Skeletal muscle satellite cell (primary cell): ENCODE results near the gene KLHL6.

Experiments used
- H3K27me3 ChIP-seq: 2 replicates; pipeline ENCODE4 v1.7.0; 2013; ENCODE audit warnings: low read length; ENCODE audit not compliant: control insufficient read depth, insufficient read depth
- H3K36me3 ChIP-seq: 2 replicates; pipeline ENCODE4 v1.7.0; 2013; ENCODE audit warnings: mild to moderate bottlenecking, control low read depth, low read length; ENCODE audit not compliant: insufficient read depth
- H3K4me1 ChIP-seq: 2 replicates; pipeline ENCODE4 v1.7.0; 2013; ENCODE audit warnings: low read length; ENCODE audit not compliant: control insufficient read depth, insufficient read depth
- H3K4me2 ChIP-seq: 2 replicates; pipeline ENCODE4 v1.7.0; 2013; ENCODE audit warnings: mild to moderate bottlenecking, low read length
- H3K4me3 ChIP-seq: 2 replicates; pipeline ENCODE4 v1.7.0; 2013; ENCODE audit warnings: low read length
- H3K9ac ChIP-seq: 2 replicates; pipeline ENCODE4 v1.7.0; 2013; ENCODE audit warnings: mild to moderate bottlenecking, low read depth, low read length, moderate library complexity
- H3K9me3 ChIP-seq: replicated peaks from 2 replicates; pipeline ENCODE4 v1.7.0; 2013; ENCODE audit warnings: mild to moderate bottlenecking, control low read depth, low read length

KLHL6 gene

GRCh38 chr3:183489455-183490210 lies 65.9 kb downstream of the KLHL6 start:
- Histone ChIP-seq H3K9me3 (no peaks in the 10 kb centered on the region), H3K4me3 (no peak overlapping the region), H3K36me3 (no peaks in the 10 kb centered on the region), H3K27me3 (peaks cover 23% of the 10 kb centered on the region), H3K9ac (no peak overlapping the region), H3K4me2 (no peak overlapping the region), H3K4me1 (peaks cover 6% of the 10 kb centered on the region)

- Histone ChIP-seq H3K36me3 (no peaks in the 10 kb centered on the region), H3K4me3 (no peak overlapping the region), H3K9ac (no peak overlapping the region), H3K4me1 (peaks cover 10% of the 10 kb centered on the region), H3K4me2 (no peak overlapping the region), H3K27me3 (peaks cover 14% of the 10 kb centered on the region), H3K9me3 (no peaks in the 10 kb centered on the region)
Measured at GRCh38 chr3:183488343-183488742, 67.2 kb downstream of the KLHL6 start.

GRCh38 chr3:183487896-183488295 lies 67.6 kb downstream of the KLHL6 start:
- Histone ChIP-seq H3K9me3 (no peaks in the 10 kb centered on the region), H3K4me2 (no peak overlapping the region), H3K9ac (no peak overlapping the region), H3K4me1 (peaks cover 7% of the 10 kb centered on the region), H3K27me3 (peaks cover 10% of the 10 kb centered on the region), H3K36me3 (no peaks in the 10 kb centered on the region), H3K4me3 (no peak overlapping the region)

- no peak overlapping the region for H3K4me3 ChIP-seq
- H3K27me3 ChIP-seq, result peaks cover 10% of the 10 kb centered on the region
- H3K4me1 ChIP-seq, result peaks cover 4% of the 10 kb centered on the region
- no peak overlapping the region for H3K9ac ChIP-seq
- no peak overlapping the region for H3K4me2 ChIP-seq
- no peaks in the 10 kb centered on the region for H3K36me3 ChIP-seq
- H3K9me3 ChIP-seq, result no peaks in the 10 kb centered on the region
Measured at GRCh38 chr3:183487016-183487415, 68.5 kb downstream of the KLHL6 start.

GRCh38 chr3:183486472-183486871 lies 69.0 kb downstream of the KLHL6 start:
- H3K4me1 ChIP-seq, result peaks cover 4% of the 10 kb centered on the region
- peaks cover 10% of the 10 kb centered on the region for H3K27me3 ChIP-seq
- H3K9me3 ChIP-seq, result no peaks in the 10 kb centered on the region
- no peaks in the 10 kb centered on the region for H3K36me3 ChIP-seq
- H3K4me3 ChIP-seq, result no peak overlapping the region
- no peak overlapping the region for H3K4me2 ChIP-seq
- H3K9ac ChIP-seq, result no peak overlapping the region

- Histone ChIP-seq H3K36me3 (no peaks in the 10 kb centered on the region), H3K9me3 (no peaks in the 10 kb centered on the region), H3K9ac (no peak overlapping the region), H3K27me3 (peaks cover 10% of the 10 kb centered on the region), H3K4me3 (no peak overlapping the region), H3K4me1 (peaks cover 4% of the 10 kb centered on the region), H3K4me2 (no peak overlapping the region)
Measured at GRCh38 chr3:183485585-183485984, 69.9 kb downstream of the KLHL6 start.

GRCh38 chr3:183485093-183485492 lies 70.4 kb downstream of the KLHL6 start:
- H3K36me3 ChIP-seq, result no peaks in the 10 kb centered on the region
- no peaks in the 10 kb centered on the region for H3K9me3 ChIP-seq
- no peak overlapping the region for H3K4me3 ChIP-seq
- H3K27me3 ChIP-seq, result peaks cover 10% of the 10 kb centered on the region
- H3K4me1 ChIP-seq, result peaks cover 4% of the 10 kb centered on the region
- no peak overlapping the region for H3K4me2 ChIP-seq
- no peak overlapping the region for H3K9ac ChIP-seq

- Histone ChIP-seq H3K27me3 (peaks cover 10% of the 10 kb centered on the region), H3K9me3 (no peaks in the 10 kb centered on the region), H3K9ac (no peak overlapping the region), H3K4me2 (no peak overlapping the region), H3K36me3 (no peaks in the 10 kb centered on the region), H3K4me1 (peaks cover 4% of the 10 kb centered on the region), H3K4me3 (no peak overlapping the region)
Measured at GRCh38 chr3:183484431-183485075, 71.0 kb downstream of the KLHL6 start.

- Histone ChIP-seq H3K4me1 (peaks cover 4% of the 10 kb centered on the region), H3K4me3 (no peak overlapping the region), H3K9me3 (no peaks in the 10 kb centered on the region), H3K9ac (no peak overlapping the region), H3K36me3 (no peaks in the 10 kb centered on the region), H3K4me2 (no peak overlapping the region), H3K27me3 (peaks cover 20% of the 10 kb centered on the region)
Measured at GRCh38 chr3:183481582-183481981, 73.9 kb downstream of the KLHL6 start.

- H3K27me3 ChIP-seq, result peaks cover 27% of the 10 kb centered on the region
- H3K4me3 ChIP-seq, result no peak overlapping the region
- H3K9ac ChIP-seq, result no peak overlapping the region
- H3K9me3 ChIP-seq, result no peaks in the 10 kb centered on the region
- H3K36me3 ChIP-seq, result no peaks in the 10 kb centered on the region
- H3K4me1 ChIP-seq, result no peaks in the 10 kb centered on the region
- H3K4me2 ChIP-seq, result no peak overlapping the region
Measured at GRCh38 chr3:183478501-183478900, 77.0 kb downstream of the KLHL6 start.

GRCh38 chr3:183477801-183478456 lies 77.6 kb downstream of the KLHL6 start:
- Histone ChIP-seq H3K27me3 (peaks cover 27% of the 10 kb centered on the region), H3K4me2 (no peak overlapping the region), H3K36me3 (no peaks in the 10 kb centered on the region), H3K9ac (no peak overlapping the region), H3K9me3 (no peaks in the 10 kb centered on the region), H3K4me1 (no peaks in the 10 kb centered on the region), H3K4me3 (no peak overlapping the region)
